GM12878 (cell line): ENCODE measurements around the gene CAPNS1. TPM values are rescaled to one million over a fixed set of nuclear protein-coding genes. Genes with fewer than 3 reads are reported as not detected.

Source experiments
- ATAC-seq: fragments of 200-7000 bp; cut with Tn5 transposase; 3 replicates; pipeline ENCODE4 v1.9.1; 2020; ENCODE audit warnings: mild to moderate bottlenecking, moderate library complexity
- BruUV-seq: library from RNA; stranded (reverse); fragments of 400-500 nt; replicated peaks from 2 replicates; lab custom pipeline; 2021; lab: Mats Ljungman, UMichigan
- CTCF ChIA-PET: fragments of 300-600 bp; sonication (Branson Sonifier 250); formaldehyde crosslinking; extraction: SDS; loops from one replicate; lab custom pipeline; 2021; ENCODE audit warnings: inconsistent platforms; lab: Yijun Ruan, JAX
- POLR2A ChIA-PET: fragments of 350-600 bp; formaldehyde crosslinking; extraction: SDS; loops from one replicate; lab custom pipeline; 2021; ENCODE audit warnings: inconsistent platforms; lab: Charles Lee
- RAD21 ChIA-PET: fragments of 300-600 bp; sonication (Branson Sonifier 250); formaldehyde crosslinking; loops from one replicate; lab custom pipeline; 2023; ENCODE audit warnings: antibody characterized with exemption; ENCODE audit not compliant: unreplicated experiment; lab: Charles Lee
- SMC1A ChIA-PET: fragments of 300-600 bp; sonication (Branson Sonifier 250); formaldehyde crosslinking; loops from one replicate; lab custom pipeline; 2023; ENCODE audit not compliant: unreplicated experiment, uncharacterized antibody; lab: Charles Lee
- DNase-seq: peaks from one replicate; pipeline ENCODE4 v3.0.0-alpha.2; 2011; ENCODE audit warnings: low read depth, low spot score
- FAIRE-seq: peaks from 3 replicates; lab custom pipeline; 2011; peaks lifted over from hg19 to GRCh38; lab: Jason Lieb, UNC
- H2AFZ ChIP-seq: 2 replicates; pipeline ENCODE4 v1.6.0; 2011; ENCODE audit warnings: low read depth, low read length, control low read depth; ENCODE audit not compliant: control insufficient read depth
- H3K27ac ChIP-seq: 2 replicates; pipeline ENCODE4 v1.5.1; 2011; ENCODE audit warnings: control low read depth; ENCODE audit not compliant: control insufficient read depth, insufficient read depth
- H3K27me3 ChIP-seq, 2 experiments: replicated peaks in 1 of 2; 2 replicates each; pipeline versions ENCODE4 v1.6.0 to v1.6.1; 2011; ENCODE audit warnings: low read length in 1 of 2; ENCODE audit not compliant: control insufficient read depth in 2 of 2, insufficient read depth in 2 of 2
- H3K36me3 ChIP-seq, 2 experiments: 2 replicates each; pipeline ENCODE4 v1.5.1; 2011; ENCODE audit warnings: low read length in 1 of 2; ENCODE audit not compliant: control insufficient read depth in 2 of 2, insufficient read depth in 2 of 2
- H3K4me1 ChIP-seq: 2 replicates; pipeline ENCODE4 v1.6.1; 2011; ENCODE audit warnings: mild to moderate bottlenecking, low read length, moderate library complexity, mixed read lengths; ENCODE audit not compliant: control insufficient read depth, insufficient read depth
- H3K4me2 ChIP-seq: 2 replicates; pipeline ENCODE4 v1.6.0; 2011; ENCODE audit warnings: control low read depth; ENCODE audit not compliant: control insufficient read depth, insufficient read depth
- H3K4me3 ChIP-seq: fragments of 200-600 bp; sonication (generic); 2 replicates; pipeline ENCODE4 v1.5.1; 2016
- H3K79me2 ChIP-seq: 2 replicates; pipeline ENCODE4 v1.6.0; 2011; ENCODE audit warnings: low read length; ENCODE audit not compliant: control insufficient read depth, insufficient read depth
- H3K9ac ChIP-seq: 2 replicates; pipeline ENCODE4 v1.8.0; 2011; ENCODE audit warnings: low read length, control low read depth, mixed read lengths; ENCODE audit not compliant: control insufficient read depth, insufficient read depth
- H3K9me3 ChIP-seq: replicated peaks from 3 replicates; pipeline ENCODE4 v1.5.1; 2011; ENCODE audit warnings: mild to moderate bottlenecking, low read length; ENCODE audit not compliant: control insufficient read depth, insufficient read depth
- H4K20me1 ChIP-seq: 2 replicates; pipeline ENCODE4 v1.6.0; 2011; ENCODE audit not compliant: control insufficient read depth, insufficient read depth
- ASH2L ChIP-seq: fragments of 300-600, 200-600 bp; sonication (generic); IDR thresholded peaks from 2 replicates; pipeline ENCODE4 v1.6.1; 2017; ENCODE audit warnings: low read depth, mild to moderate bottlenecking, borderline replicate concordance
- E2F4 ChIP-seq: IDR thresholded peaks from 2 replicates; pipeline ENCODE4 v1.6.1; 2012; ENCODE audit warnings: low read depth, low read length, improper control_type of control experiment
- EED ChIP-seq: sonication (generic); IDR thresholded peaks from 2 replicates; pipeline ENCODE4 v1.6.1; 2016; ENCODE audit warnings: antibody characterized with exemption, low read depth
- KDM1A ChIP-seq: fragments of 200-600 bp; sonication (generic); IDR thresholded peaks from 2 replicates; pipeline ENCODE4 v1.6.1; 2016; ENCODE audit warnings: borderline replicate concordance
- MYB ChIP-seq: fragments of 150-350 bp; IDR thresholded peaks from 2 replicates; pipeline ENCODE4 v1.6.1; 2014; ENCODE audit warnings: mild to moderate bottlenecking, low read depth, low read length, borderline replicate concordance
- PAX5 ChIP-seq: IDR thresholded peaks from 2 replicates; pipeline ENCODE4 v1.6.1; 2011; ENCODE audit warnings: low read depth, low read length, borderline replicate concordance
- SPI1 ChIP-seq: IDR thresholded peaks from 2 replicates; pipeline ENCODE4 v1.6.1; 2011; ENCODE audit warnings: low read depth, mild to moderate bottlenecking, low read length, moderate library complexity, borderline replicate concordance; ENCODE audit not compliant: insufficient read depth
- YY1 ChIP-seq: IDR thresholded peaks from 2 replicates; pipeline ENCODE4 v1.6.1; 2011; ENCODE audit warnings: low read depth, mild to moderate bottlenecking, low read length
- ZNF217 ChIP-seq: fragments of 450-650 bp; IDR thresholded peaks from 2 replicates; pipeline ENCODE4 v1.6.1; 2017; ENCODE audit warnings: antibody characterized with exemption, mild to moderate bottlenecking
- WGBS: methylation state at CpG from one replicate; pipeline ENCODE4 v1.1.6; 2016; ENCODE audit warnings: low lambda C conversion rate; ENCODE audit not compliant: insufficient replicate concordance, insufficient coverage; ENCODE audit errors: missing lambda C conversion rate; 5-methylcytosine and 5-hydroxymethylcytosine counted together
- in situ Hi-C: fragments of 300-500 bp; cut with MboI; formaldehyde crosslinking; loops from 9 replicates; pipeline ENCODE4 v1.14.3; 2018; ENCODE audit warnings: mixed read lengths
- intact Hi-C: fragments of 100-400 bp; cut with micrococcal nuclease; formaldehyde crosslinking; loops from one replicate; pipeline ENCODE4 v1.14.2; 2022; ENCODE audit not compliant: unreplicated experiment
- polyA plus RNA-seq, 11 experiments: library from polyadenylated mRNA; depleted of rRNA in 4 of 11; unstranded in 6 of 11; stranded (reverse) in 5 of 11; fragments of >200 nt; fragmentation: Nextera tagmentation in 4 of 11; fragmentation: Illumina TruSeq in 1 of 11; extraction: Ambion mirVana in 4 of 11; extraction: Trizol in 1 of 11; gene quantifications; 1 replicate in 1 of 11; 2 replicates in 10 of 11; pipeline versions ENCODE4 v1.2.1 to v1.2.3, GENCODE V29; 2011 to 2016; ENCODE audit warnings: inconsistent platforms in 2 of 11, missing spikeins in 2 of 11, low read depth in 1 of 11
- total RNA-seq, 4 experiments: library from RNA; depleted of rRNA in 3 of 4; stranded (reverse); fragments of >200 nt in 3 of 4; fragmentation: Illumina TruSeq in 1 of 4; extraction: Trizol in 1 of 4; gene quantifications; 2 replicates each; pipeline versions ENCODE4 v1.2.1 to v1.2.3, GENCODE V29; 2013 to 2021
- TF ChIP-seq, protein P1 (sequence below): fragments of 450-650 bp; formaldehyde crosslinking; IDR thresholded peaks from 2 replicates; pipeline ENCODE4 v1.4.0; 2022; ENCODE audit warnings: mild to moderate bottlenecking, moderate library complexity
- TF ChIP-seq, protein P2 (sequence below): fragments of 450-650 bp; formaldehyde crosslinking; IDR thresholded peaks from 2 replicates; pipeline ENCODE4 v1.4.0; 2020; ENCODE audit warnings: mild to moderate bottlenecking, moderate library complexity
- TF ChIP-seq, protein P3 (sequence below): IDR thresholded peaks from 2 replicates; pipeline ENCODE4 v1.6.1; 2011; ENCODE audit warnings: borderline replicate concordance, low read depth, mild to moderate bottlenecking, moderate library complexity, low read length; ENCODE audit not compliant: insufficient read depth, poor library complexity, severe bottlenecking

The CAPNS1 gene
- total and polyA plus RNA-seq, 10 of the 15 experiments (the other 5 are each of a cell fraction or from before 2014, with no cell fraction given): 96.9 to 562 (median 245) TPM

DNA sequence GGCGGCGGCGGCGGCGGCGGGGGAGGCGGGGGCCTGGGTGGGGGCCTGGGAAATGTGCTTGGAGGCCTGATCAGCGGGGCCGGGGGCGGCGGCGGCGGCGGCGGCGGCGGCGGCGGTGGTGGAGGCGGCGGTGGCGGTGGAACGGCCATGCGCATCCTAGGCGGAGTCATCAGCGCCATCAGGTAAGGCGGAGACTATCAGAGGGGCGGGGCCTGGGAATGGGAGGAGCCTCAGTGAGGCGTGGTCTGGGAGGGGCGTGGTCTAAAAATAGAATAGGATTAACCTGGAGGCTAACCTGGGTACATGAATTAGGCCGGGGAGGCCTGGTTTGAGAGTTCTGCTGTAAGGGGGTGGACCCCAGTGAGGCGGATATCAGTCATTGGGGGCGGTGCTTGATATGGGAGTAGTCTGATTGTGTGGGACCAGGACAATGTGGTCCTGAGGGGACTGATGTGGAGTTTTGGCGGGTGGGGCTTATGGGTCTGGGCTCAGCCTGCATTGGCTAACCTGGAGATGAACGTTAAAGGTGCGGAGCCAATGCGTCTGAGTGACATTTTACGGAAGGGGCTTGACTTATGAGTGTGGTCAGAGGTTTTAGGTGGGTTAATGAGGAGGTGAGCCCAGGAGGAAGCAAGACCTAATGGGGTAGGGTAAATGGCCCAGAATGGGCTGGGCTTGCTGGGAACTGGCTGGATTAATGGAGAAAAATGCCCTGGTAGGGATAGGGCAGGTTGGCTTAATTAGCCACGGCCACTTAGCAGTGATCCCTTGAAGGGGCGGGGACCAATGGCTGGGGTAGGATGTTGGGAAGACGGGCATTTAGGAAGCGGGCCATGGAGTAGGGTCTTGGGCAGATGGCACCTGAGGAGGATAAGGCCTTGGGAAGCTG lies 1.4 kb downstream of the CAPNS1 start:
- DNase-seq: peak; percentile 53
- peak; percentile 79 for ATAC-seq
- ChIA-PET POLR2A (interaction anchor here (0.7 to 2.0 kb wide), 5 partner anchors 13 to 41 kb away, joined by 3 to 12 read pairs (median 8); partner anchors contain the start of genes POLR2I and TBCB), RAD21 (interaction anchor here (2.0 kb wide), 1 partner anchor 13 kb away, joined by 9 read pairs; no protein-coding TSS in a partner anchor), SMC1A (no interaction called here), CTCF (interaction anchor here (6.3 kb wide), 1 partner anchor 13 kb away, joined by 37 read pairs; no protein-coding TSS in a partner anchor)
- Histone ChIP-seq H3K9me3 (no peaks in the 10 kb centered on the region), H3K27ac (no peak overlapping the region; the same call in 1 of the 2 replicates), H3K9ac (no peak overlapping the region; the same call in 1 of the 2 replicates), H3K27me3 (no peaks in the 10 kb centered on the region), H3K4me2 (peak overlapping the region; percentile 89), H3K4me3 (peak overlapping the region; percentile 96), H3K4me1 (peaks cover 10% of the 10 kb centered on the region; the same call in 1 of the 2 replicates), H3K36me3 (peaks cover 9 to 13% of the 10 kb centered on the region in 2 experiments; a peak in 3 of 4 replicates), H3K79me2 (peaks cover 16% of the 10 kb centered on the region), H2AFZ (no peak overlapping the region), H4K20me1 (peaks cover 6% of the 10 kb centered on the region)
- in situ Hi-C loops: no loop called here
- 44% methylated on average over 18 of the region's 42 CpGs for WGBS
- BruUV-seq: no TSS peak
- FAIRE-seq: peak; percentile 74
- intact Hi-C loops: no loop called here
- TF ChIP-seq, protein P1, sequence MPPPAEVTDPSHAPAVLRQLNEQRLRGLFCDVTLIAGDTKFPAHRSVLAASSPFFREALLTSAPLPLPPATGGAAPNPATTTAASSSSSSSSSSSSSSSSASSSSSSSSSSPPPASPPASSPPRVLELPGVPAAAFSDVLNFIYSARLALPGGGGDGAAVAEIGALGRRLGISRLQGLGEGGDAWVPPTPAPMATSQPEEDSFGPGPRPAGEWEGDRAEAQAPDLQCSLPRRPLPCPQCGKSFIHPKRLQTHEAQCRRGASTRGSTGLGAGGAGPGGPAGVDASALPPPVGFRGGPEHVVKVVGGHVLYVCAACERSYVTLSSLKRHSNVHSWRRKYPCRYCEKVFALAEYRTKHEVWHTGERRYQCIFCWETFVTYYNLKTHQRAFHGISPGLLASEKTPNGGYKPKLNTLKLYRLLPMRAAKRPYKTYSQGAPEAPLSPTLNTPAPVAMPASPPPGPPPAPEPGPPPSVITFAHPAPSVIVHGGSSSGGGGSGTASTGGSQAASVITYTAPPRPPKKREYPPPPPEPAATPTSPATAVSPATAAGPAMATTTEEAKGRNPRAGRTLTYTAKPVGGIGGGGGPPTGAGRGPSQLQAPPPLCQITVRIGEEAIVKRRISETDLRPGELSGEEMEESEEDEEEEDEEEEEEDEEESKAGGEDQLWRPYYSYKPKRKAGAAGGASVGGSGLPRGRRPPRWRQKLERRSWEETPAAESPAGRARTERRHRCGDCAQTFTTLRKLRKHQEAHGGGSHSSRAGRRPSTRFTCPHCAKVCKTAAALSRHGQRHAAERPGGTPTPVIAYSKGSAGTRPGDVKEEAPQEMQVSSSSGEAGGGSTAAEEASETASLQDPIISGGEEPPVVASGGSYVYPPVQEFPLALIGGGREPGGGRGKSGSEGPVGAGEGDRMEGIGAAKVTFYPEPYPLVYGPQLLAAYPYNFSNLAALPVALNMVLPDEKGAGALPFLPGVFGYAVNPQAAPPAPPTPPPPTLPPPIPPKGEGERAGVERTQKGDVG (CRISPR knock-in tag): no peak
- TF ChIP-seq, protein P2, sequence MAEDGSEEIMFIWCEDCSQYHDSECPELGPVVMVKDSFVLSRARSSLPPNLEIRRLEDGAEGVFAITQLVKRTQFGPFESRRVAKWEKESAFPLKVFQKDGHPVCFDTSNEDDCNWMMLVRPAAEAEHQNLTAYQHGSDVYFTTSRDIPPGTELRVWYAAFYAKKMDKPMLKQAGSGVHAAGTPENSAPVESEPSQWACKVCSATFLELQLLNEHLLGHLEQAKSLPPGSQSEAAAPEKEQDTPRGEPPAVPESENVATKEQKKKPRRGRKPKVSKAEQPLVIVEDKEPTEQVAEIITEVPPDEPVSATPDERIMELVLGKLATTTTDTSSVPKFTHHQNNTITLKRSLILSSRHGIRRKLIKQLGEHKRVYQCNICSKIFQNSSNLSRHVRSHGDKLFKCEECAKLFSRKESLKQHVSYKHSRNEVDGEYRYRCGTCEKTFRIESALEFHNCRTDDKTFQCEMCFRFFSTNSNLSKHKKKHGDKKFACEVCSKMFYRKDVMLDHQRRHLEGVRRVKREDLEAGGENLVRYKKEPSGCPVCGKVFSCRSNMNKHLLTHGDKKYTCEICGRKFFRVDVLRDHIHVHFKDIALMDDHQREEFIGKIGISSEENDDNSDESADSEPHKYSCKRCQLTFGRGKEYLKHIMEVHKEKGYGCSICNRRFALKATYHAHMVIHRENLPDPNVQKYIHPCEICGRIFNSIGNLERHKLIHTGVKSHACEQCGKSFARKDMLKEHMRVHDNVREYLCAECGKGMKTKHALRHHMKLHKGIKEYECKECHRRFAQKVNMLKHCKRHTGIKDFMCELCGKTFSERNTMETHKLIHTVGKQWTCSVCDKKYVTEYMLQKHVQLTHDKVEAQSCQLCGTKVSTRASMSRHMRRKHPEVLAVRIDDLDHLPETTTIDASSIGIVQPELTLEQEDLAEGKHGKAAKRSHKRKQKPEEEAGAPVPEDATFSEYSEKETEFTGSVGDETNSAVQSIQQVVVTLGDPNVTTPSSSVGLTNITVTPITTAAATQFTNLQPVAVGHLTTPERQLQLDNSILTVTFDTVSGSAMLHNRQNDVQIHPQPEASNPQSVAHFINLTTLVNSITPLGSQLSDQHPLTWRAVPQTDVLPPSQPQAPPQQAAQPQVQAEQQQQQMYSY: no peak
- TF ChIP-seq KDM1A (no peak), EED (no peak), PAX5 (no peak), SPI1 (no peak), ZNF217 (no peak), YY1 (peak; percentile 66; the same call in 1 of the 2 replicates), MYB (no peak), ASH2L (no peak), E2F4 (no peak)
- TF ChIP-seq, protein P3, sequence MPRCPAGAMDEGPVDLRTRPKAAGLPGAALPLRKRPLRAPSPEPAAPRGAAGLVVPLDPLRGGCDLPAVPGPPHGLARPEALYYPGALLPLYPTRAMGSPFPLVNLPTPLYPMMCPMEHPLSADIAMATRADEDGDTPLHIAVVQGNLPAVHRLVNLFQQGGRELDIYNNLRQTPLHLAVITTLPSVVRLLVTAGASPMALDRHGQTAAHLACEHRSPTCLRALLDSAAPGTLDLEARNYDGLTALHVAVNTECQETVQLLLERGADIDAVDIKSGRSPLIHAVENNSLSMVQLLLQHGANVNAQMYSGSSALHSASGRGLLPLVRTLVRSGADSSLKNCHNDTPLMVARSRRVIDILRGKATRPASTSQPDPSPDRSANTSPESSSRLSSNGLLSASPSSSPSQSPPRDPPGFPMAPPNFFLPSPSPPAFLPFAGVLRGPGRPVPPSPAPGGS: no peak
